H1 (cell line): ENCODE measurements around the gene GPR39. TPM values are rescaled to one million over a fixed set of nuclear protein-coding genes. Genes with fewer than 3 reads are reported as not detected.

Source experiments
- CTCF ChIA-PET: fragments of 300-600 bp; sonication (Branson Sonifier 250); formaldehyde crosslinking; loops from one replicate; lab custom pipeline; 2021; ENCODE audit not compliant: partially characterized antibody; lab: Charles Lee
- POLR2A ChIA-PET: fragments of 300-600 bp; sonication (Branson Sonifier 250); formaldehyde crosslinking; loops from one replicate; lab custom pipeline; 2021; ENCODE audit warnings: inconsistent platforms; ENCODE audit not compliant: partially characterized antibody; lab: Charles Lee
- DNase-seq, 2 experiments: peaks; one replicate each; pipeline versions ENCODE4 v3.0.0 to v3.0.0-alpha.2; 2010 to 2022; ENCODE audit warnings: low spot score in 2 of 2, low read depth in 1 of 2, mixed read lengths in 1 of 2
- FAIRE-seq: peaks from 2 replicates; lab custom pipeline; 2011; peaks lifted over from hg19 to GRCh38; lab: Jason Lieb, UNC
- H2AFZ ChIP-seq: 2 replicates; pipeline ENCODE4 v1.8.1; 2012; ENCODE audit warnings: low read length, inconsistent platforms
- H2AK5ac ChIP-seq: 2 replicates; pipeline ENCODE4 v1.6.1; 2013; ENCODE audit warnings: low read depth, low read length
- H2BK120ac ChIP-seq: replicated peaks from 2 replicates; pipeline ENCODE3; 2013; ENCODE audit warnings: low read depth, low read length, inconsistent platforms
- H2BK12ac ChIP-seq: 2 replicates; pipeline ENCODE4 v1.6.1; 2013; ENCODE audit warnings: low read depth, low read length
- H2BK15ac ChIP-seq: 2 replicates; pipeline ENCODE4 v1.6.1; 2013; ENCODE audit warnings: low read length
- H2BK20ac ChIP-seq: 2 replicates; pipeline ENCODE4 v1.6.1; 2013; ENCODE audit warnings: low read length
- H2BK5ac ChIP-seq: 2 replicates; pipeline ENCODE4 v1.6.1; 2013; ENCODE audit warnings: low read depth, low read length
- H3K14ac ChIP-seq: 2 replicates; pipeline ENCODE4 v1.6.1; 2013; ENCODE audit warnings: inconsistent platforms; ENCODE audit not compliant: insufficient read length
- H3K18ac ChIP-seq: 2 replicates; pipeline ENCODE4 v1.6.1; 2013; ENCODE audit warnings: low read length; ENCODE audit errors: extremely low read depth
- H3K23ac ChIP-seq: 2 replicates; pipeline ENCODE4 v1.6.1; 2013; ENCODE audit warnings: inconsistent platforms; ENCODE audit not compliant: insufficient read length
- H3K23me2 ChIP-seq: 2 replicates; pipeline ENCODE4 v1.6.1; 2013; ENCODE audit warnings: low read depth, low read length
- H3K27ac ChIP-seq: 2 replicates; pipeline ENCODE4 v1.6.1; 2011; ENCODE audit warnings: low read depth, low read length, inconsistent platforms
- H3K27me3 ChIP-seq, 4 experiments: replicated peaks in 1 of 4; 1 replicate in 1 of 4; 2 replicates in 3 of 4; pipeline versions ENCODE4 v1.6.1 to v1.8.1; 2011 to 2013; ENCODE audit warnings: low read length in 3 of 4, mild to moderate bottlenecking in 3 of 4, inconsistent platforms in 2 of 4, mixed read lengths in 2 of 4, moderate library complexity in 1 of 4; ENCODE audit not compliant: control insufficient read depth in 3 of 4, insufficient read depth in 3 of 4; ENCODE audit errors: extremely low read depth in 1 of 4
- H3K36me3 ChIP-seq, 4 experiments: 2 replicates each; pipeline versions ENCODE4 v1.6.1 to v1.8.1; 2011 to 2013; ENCODE audit warnings: mild to moderate bottlenecking in 4 of 4, low read length in 3 of 4, moderate library complexity in 2 of 4, control low read depth in 1 of 4, inconsistent platforms in 1 of 4; ENCODE audit not compliant: insufficient read depth in 4 of 4, control insufficient read depth in 2 of 4
- H3K4ac ChIP-seq: replicated peaks from 2 replicates; pipeline ENCODE3; 2013; ENCODE audit warnings: low read length, low read depth, mixed read lengths, inconsistent platforms; ENCODE audit not compliant: insufficient read length
- H3K4me1 ChIP-seq, 4 experiments: replicated peaks in 1 of 4; 1 replicate in 1 of 4; 2 replicates in 3 of 4; pipeline versions ENCODE4 v1.6.1 to v1.8.1; 2011 to 2013; ENCODE audit warnings: low read length in 3 of 4, inconsistent platforms in 2 of 4, mixed read lengths in 1 of 4; ENCODE audit not compliant: insufficient read depth in 4 of 4, control insufficient read depth in 3 of 4
- H3K4me2 ChIP-seq, 2 experiments: 2 replicates each; pipeline versions ENCODE4 v1.6.1 to v1.8.1; 2011 to 2013; ENCODE audit warnings: low read depth in 2 of 2, low read length in 2 of 2, control low read depth in 1 of 2, inconsistent platforms in 1 of 2, mild to moderate bottlenecking in 1 of 2; ENCODE audit not compliant: insufficient read depth in 1 of 2
- H3K4me3 ChIP-seq, 4 experiments: fragments of 200-600, 300-600 bp in 1 of 4; sonication (generic), shearing (Covaris generic), sonication (Bioruptor Twin) in 1 of 4; 2 replicates each; pipeline versions ENCODE4 v1.5.1 to v1.8.1; 2011 to 2016; ENCODE audit warnings: low read length in 4 of 4, low read depth in 3 of 4, control low read depth in 2 of 4, inconsistent platforms in 2 of 4, mild to moderate bottlenecking in 2 of 4, mixed read lengths in 1 of 4, moderate library complexity in 1 of 4; ENCODE audit not compliant: insufficient read depth in 2 of 4; ENCODE audit errors: extremely low read depth in 1 of 4
- H3K56ac ChIP-seq: replicated peaks from 2 replicates; pipeline ENCODE3; 2013; ENCODE audit warnings: low read depth, mild to moderate bottlenecking, mixed read lengths, low read length, inconsistent platforms; ENCODE audit not compliant: insufficient read length
- H3K79me1 ChIP-seq: 2 replicates; pipeline ENCODE4 v1.6.1; 2013; ENCODE audit warnings: low read depth, low read length, control low read depth
- H3K79me2 ChIP-seq, 2 experiments: 2 replicates each; pipeline versions ENCODE4 v1.6.1 to v1.8.1; 2012 to 2013; ENCODE audit warnings: low read length in 2 of 2, mild to moderate bottlenecking in 2 of 2, inconsistent platforms in 1 of 2; ENCODE audit not compliant: insufficient read depth in 2 of 2, control insufficient read depth in 1 of 2
- H3K9ac ChIP-seq, 4 experiments: replicated peaks in 1 of 4; 1 replicate in 1 of 4; 2 replicates in 3 of 4; pipeline versions ENCODE4 v1.6.1 to v1.8.1; 2011 to 2013; ENCODE audit warnings: low read depth in 3 of 4, low read length in 3 of 4, control low read depth in 2 of 4, mild to moderate bottlenecking in 2 of 4, moderate library complexity in 2 of 4, inconsistent platforms in 1 of 4; ENCODE audit errors: extremely low read depth in 1 of 4
- H3K9me3 ChIP-seq, 2 experiments: 2 replicates each; pipeline versions ENCODE4 v1.6.1 to v1.8.1; 2012 to 2013; ENCODE audit warnings: mild to moderate bottlenecking in 2 of 2, moderate library complexity in 2 of 2, control low read depth in 1 of 2, inconsistent platforms in 1 of 2, low read depth in 1 of 2, low read length in 1 of 2, mixed read lengths in 1 of 2; ENCODE audit not compliant: insufficient read depth in 2 of 2
- H4K20me1 ChIP-seq, 2 experiments: replicated peaks in 1 of 2; 2 replicates each; pipeline versions ENCODE3 to v1.8.1; 2011 to 2013; ENCODE audit warnings: inconsistent platforms in 2 of 2, low read length in 2 of 2, mild to moderate bottlenecking in 1 of 2; ENCODE audit not compliant: insufficient read depth in 2 of 2, control insufficient read depth in 1 of 2
- H4K5ac ChIP-seq: 2 replicates; pipeline ENCODE4 v1.6.1; 2013; ENCODE audit warnings: low read length, low read depth, mixed read lengths, inconsistent platforms; ENCODE audit not compliant: insufficient read length
- H4K8ac ChIP-seq: 2 replicates; pipeline ENCODE4 v1.8.0; 2013; ENCODE audit warnings: mild to moderate bottlenecking, moderate library complexity, low read length, inconsistent platforms; ENCODE audit not compliant: insufficient read depth; ENCODE audit errors: extremely low read depth
- H4K91ac ChIP-seq: replicated peaks from 2 replicates; pipeline ENCODE3; 2013; ENCODE audit warnings: low read length, mixed read lengths, inconsistent platforms; ENCODE audit not compliant: insufficient read length
- ATF2 ChIP-seq: IDR thresholded peaks from 2 replicates; pipeline ENCODE4 v1.6.1; 2012; ENCODE audit warnings: low read length, inconsistent platforms
- CBX5 ChIP-seq: fragments of 300-800, 300-1000 bp; sonication (generic); IDR thresholded peaks from 2 replicates; pipeline ENCODE4 v1.7.1; 2016; ENCODE audit warnings: antibody characterized with exemption, low read length, low read depth
- CHD2 ChIP-seq: IDR thresholded peaks from 2 replicates; pipeline ENCODE4 v1.6.1; 2012; ENCODE audit warnings: low read length, improper control_type of control experiment
- FOSL1 ChIP-seq: IDR thresholded peaks from 2 replicates; pipeline ENCODE4 v1.6.1; 2011; ENCODE audit warnings: mild to moderate bottlenecking, low read depth, low read length, moderate library complexity; ENCODE audit not compliant: insufficient read depth
- JUN ChIP-seq: IDR thresholded peaks from 2 replicates; pipeline ENCODE4 v1.6.1; 2011; ENCODE audit warnings: low read depth, mild to moderate bottlenecking, improper control_type of control experiment, low read length
- KDM4A ChIP-seq: IDR thresholded peaks from one replicate; pipeline ENCODE4 v1.7.1; 2012; ENCODE audit warnings: low read depth, mild to moderate bottlenecking, moderate library complexity, low read length, inconsistent platforms; ENCODE audit not compliant: severe bottlenecking
- RXRA ChIP-seq: IDR thresholded peaks from 2 replicates; pipeline ENCODE4 v1.6.1; 2011; ENCODE audit warnings: low read depth, mild to moderate bottlenecking, low read length, moderate library complexity; ENCODE audit not compliant: insufficient read depth
- SAP30 ChIP-seq: fragments of 300-600 bp; sonication (generic); IDR thresholded peaks from 2 replicates; pipeline ENCODE4 v1.7.1; 2012; ENCODE audit warnings: low read length, moderate library complexity, mild to moderate bottlenecking, inconsistent platforms; ENCODE audit not compliant: insufficient read depth, insufficient replicate concordance
- TBP ChIP-seq: IDR thresholded peaks from 2 replicates; pipeline ENCODE4 v1.6.1; 2011; ENCODE audit warnings: low read depth, low read length, improper control_type of control experiment
- TCF12 ChIP-seq: IDR thresholded peaks from 2 replicates; pipeline ENCODE4 v1.6.1; 2011; ENCODE audit warnings: low read depth, mild to moderate bottlenecking, low read length
- YY1 ChIP-seq: IDR thresholded peaks from 2 replicates; pipeline ENCODE4 v1.6.1; 2011; ENCODE audit warnings: low read depth, mild to moderate bottlenecking, low read length
- WGBS, 2 experiments: shearing (Covaris generic) in 1 of 2; methylation state at CpG; one replicate each; pipeline versions ENCODE4 v1.1.6 to v1.1.7; 2013 to 2015; ENCODE audit warnings: low lambda C conversion rate in 2 of 2, mixed read lengths in 2 of 2, inconsistent platforms in 1 of 2, low coverage in 1 of 2, missing lambda C conversion rate in 1 of 2; ENCODE audit not compliant: insufficient replicate concordance in 2 of 2, insufficient coverage in 1 of 2, insufficient read length in 1 of 2; ENCODE audit errors: extremely low coverage in 1 of 2, missing lambda C conversion rate in 1 of 2; 5-methylcytosine and 5-hydroxymethylcytosine counted together
- polyA plus RNA-seq, 7 experiments: library from polyadenylated mRNA; depleted of rRNA in 3 of 7; stranded (reverse) in 5 of 7; unstranded in 2 of 7; fragments of >200 nt in 5 of 7; fragments of 200-250 nt in 2 of 7; gene quantifications; 1 replicate in 5 of 7; 2 replicates in 1 of 7; 4 replicates in 1 of 7; pipeline versions ENCODE4 v1.2.1 to v1.2.3, GENCODE V29; 2011 to 2013; ENCODE audit warnings: missing spikeins in 2 of 7, mixed read lengths in 2 of 7
- total RNA-seq: library from RNA; stranded (reverse); fragmentation: NEBNext Ultra II Directional; extraction: Animal tissue kit (Norgen Biotek cat#: 25700); gene quantifications from 2 replicates; pipeline ENCODE4 v1.2.1, GENCODE V29; 2021

GPR39 gene
- total and polyA plus RNA-seq, 2 of the 8 experiments (the other 6 are each of a cell fraction or from before 2014, with no cell fraction given): 0.63 to 2.7 TPM

GRCh38 chr2:132468821-132469675 is 52.4 kb downstream of the GPR39 start:
- no peak overlapping the region for H2AK5ac ChIP-seq
- H3K36me3 ChIP-seq: 0 out of 8 replicates have a peak, but pooled peaks cover 0 to 6% (median 0%) of the 10 kb centered on the region in 4 experiments
- no peak overlapping the region for H2BK5ac ChIP-seq
- H4K8ac ChIP-seq: no peak overlapping the region
- H2BK15ac ChIP-seq: no peak overlapping the region
- H3K4me2 ChIP-seq: no peak overlapping the region
- no peak overlapping the region for H4K5ac ChIP-seq
- POLR2A ChIA-PET: no interaction called here
- H4K91ac ChIP-seq: no peak overlapping the region
- no peak overlapping the region for H3K18ac ChIP-seq
- H2BK20ac ChIP-seq: no peak overlapping the region
- DNase-seq (no peak), FAIRE-seq (no peak)
- H3K23me2 ChIP-seq: no peaks in the 10 kb centered on the region
- no peak overlapping the region for H2BK12ac ChIP-seq
- H3K14ac ChIP-seq: no peak overlapping the region
- H3K4ac ChIP-seq: no peak overlapping the region
- H3K4me3 ChIP-seq: no peak overlapping the region
- H3K79me2 ChIP-seq: no peaks in the 10 kb centered on the region
- 95% methylated on average over 8 of the region's 9 CpGs; no CpG with 5 or more reads in 1 of the 2 experiments for WGBS, 2 experiments
- no peaks in the 10 kb centered on the region for H3K4me1 ChIP-seq
- no peak overlapping the region for H3K23ac ChIP-seq
- H4K20me1 ChIP-seq: no peaks in the 10 kb centered on the region
- TF ChIP-seq YY1: no peak
- TF ChIP-seq JUN: no peak
- TF ChIP-seq TBP: no peak
- TF ChIP-seq ATF2: no peak
- no peak for TF ChIP-seq FOSL1
- TF ChIP-seq CHD2: no peak
- TF ChIP-seq SAP30: no peak
- TF ChIP-seq TCF12: no peak
- no peak for TF ChIP-seq CBX5
- TF ChIP-seq KDM4A: no peak
- TF ChIP-seq RXRA: no peak
- no peak overlapping the region for H3K27ac ChIP-seq
- peaks cover 38 to 49% of the 10 kb centered on the region in 2 experiments for H3K9me3 ChIP-seq
- no peak overlapping the region for H3K56ac ChIP-seq
- no peak overlapping the region for H2BK120ac ChIP-seq
- CTCF ChIA-PET: no interaction called here
- no peaks in the 10 kb centered on the region for H3K27me3 ChIP-seq
- H2AFZ ChIP-seq: no peak overlapping the region
- H3K79me1 ChIP-seq: no peaks in the 10 kb centered on the region
- H3K9ac ChIP-seq: no peak overlapping the region
